Measurements from ENCODE around the gene UMAD1.

DNA sequence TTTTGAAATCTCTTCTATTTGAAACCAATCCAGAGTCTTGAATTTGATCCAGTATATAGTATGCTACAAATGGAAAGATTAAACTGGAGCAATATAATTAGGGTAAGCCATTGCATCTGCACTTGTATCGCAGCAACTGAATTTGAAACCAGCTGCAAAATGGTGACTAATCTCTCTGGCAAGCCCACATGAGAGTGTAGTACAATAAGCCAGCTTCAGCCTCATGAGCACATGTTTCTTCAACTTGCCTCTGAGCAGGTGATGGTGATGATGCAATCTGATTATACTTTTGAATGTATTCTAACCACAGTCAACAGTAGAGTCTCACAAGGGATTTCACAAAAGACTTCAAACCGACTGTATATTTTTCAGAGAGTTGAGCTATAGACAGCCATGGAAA is 78.7 kb downstream of the UMAD1 start:
- TF ChIP-seq, protein P1, sequence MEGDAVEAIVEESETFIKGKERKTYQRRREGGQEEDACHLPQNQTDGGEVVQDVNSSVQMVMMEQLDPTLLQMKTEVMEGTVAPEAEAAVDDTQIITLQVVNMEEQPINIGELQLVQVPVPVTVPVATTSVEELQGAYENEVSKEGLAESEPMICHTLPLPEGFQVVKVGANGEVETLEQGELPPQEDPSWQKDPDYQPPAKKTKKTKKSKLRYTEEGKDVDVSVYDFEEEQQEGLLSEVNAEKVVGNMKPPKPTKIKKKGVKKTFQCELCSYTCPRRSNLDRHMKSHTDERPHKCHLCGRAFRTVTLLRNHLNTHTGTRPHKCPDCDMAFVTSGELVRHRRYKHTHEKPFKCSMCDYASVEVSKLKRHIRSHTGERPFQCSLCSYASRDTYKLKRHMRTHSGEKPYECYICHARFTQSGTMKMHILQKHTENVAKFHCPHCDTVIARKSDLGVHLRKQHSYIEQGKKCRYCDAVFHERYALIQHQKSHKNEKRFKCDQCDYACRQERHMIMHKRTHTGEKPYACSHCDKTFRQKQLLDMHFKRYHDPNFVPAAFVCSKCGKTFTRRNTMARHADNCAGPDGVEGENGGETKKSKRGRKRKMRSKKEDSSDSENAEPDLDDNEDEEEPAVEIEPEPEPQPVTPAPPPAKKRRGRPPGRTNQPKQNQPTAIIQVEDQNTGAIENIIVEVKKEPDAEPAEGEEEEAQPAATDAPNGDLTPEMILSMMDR (IDR thresholded peaks at IDR 0.05): no peak
- no peak for TF ChIP-seq POLR2A (IDR thresholded peaks at IDR 0.05)
